ENCODE data around the gene RPTOR. TPM values are rescaled to one million over a fixed set of nuclear protein-coding genes. Genes with fewer than 3 reads are reported as not detected.

Gene RPTOR
- polyA plus RNA-seq, 3 donors from 2014 or later = 1.8 to 10.2 (median 3.8) TPM

GRCh38 chr17:80594431-80595269 is 50.0 kb downstream of the RPTOR start:
- H3K4me1 Mint-ChIP-seq = peaks cover 29 to 52% of the 10 kb centered on the region in 2 donors

GRCh38 chr17:80596760-80597608 is 52.3 kb downstream of the RPTOR start:
- Mint-ChIP-seq H3K36me3 (no peaks in the 10 kb centered on the region), H3K9me3 (no peaks in the 10 kb centered on the region), H3K27ac (peak overlapping the region in 2 of 6 donors; percentile 81 to 83), H3K27me3 (ENCODE audit: low read depth in 3 of 3) (no peaks in the 10 kb centered on the region), H3K4me1 (peaks cover 36 to 53% of the 10 kb centered on the region in 2 donors), H3K4me3 (no peak overlapping the region)
- DNase-seq = no peak

More at GRCh38 chr17:80594431-80595269, 50.0 kb downstream of the RPTOR start:
- no peaks in the 10 kb centered on the region for H3K36me3 Mint-ChIP-seq
- no peak overlapping the region for H3K4me3 Mint-ChIP-seq
- DNase-seq = no peak
- no peaks in the 10 kb centered on the region for H3K27me3 Mint-ChIP-seq (ENCODE audit: low read depth in 3 of 3)
- peak overlapping the region in 2 of 6 donors; percentile 30 to 39 for H3K27ac Mint-ChIP-seq
- no peaks in the 10 kb centered on the region for H3K9me3 Mint-ChIP-seq

GRCh38 chr17:80598813-80599545 is 54.3 kb downstream of the RPTOR start:
- no peak for DNase-seq
- H3K27ac Mint-ChIP-seq = peak overlapping the region in 2 of 6 donors; percentile 34 to 56
- H3K36me3 Mint-ChIP-seq = no peaks in the 10 kb centered on the region
- no peak overlapping the region for H3K4me3 Mint-ChIP-seq
- peaks cover 44 to 66% of the 10 kb centered on the region in 2 donors for H3K4me1 Mint-ChIP-seq
- H3K9me3 Mint-ChIP-seq = no peaks in the 10 kb centered on the region
- no peaks in the 10 kb centered on the region for H3K27me3 Mint-ChIP-seq (ENCODE audit: low read depth in 3 of 3)

- Mint-ChIP-seq H3K27ac (peak overlapping the region in 4 of 6 donors; percentile 39 to 74 (median 51)), H3K9me3 (no peaks in the 10 kb centered on the region), H3K4me3 (peak overlapping the region in 2 of 5 donors; percentile 38 to 48), H3K36me3 (no peaks in the 10 kb centered on the region), H3K27me3 (ENCODE audit: low read depth in 3 of 3) (no peaks in the 10 kb centered on the region), H3K4me1 (peaks cover 43 to 70% of the 10 kb centered on the region in 2 donors)
- DNase-seq = no peak
Observed at GRCh38 chr17:80599546-80600305, 55.1 kb downstream of the RPTOR start.

- Mint-ChIP-seq H3K9me3 (no peaks in the 10 kb centered on the region), H3K27ac (no peak overlapping the region), H3K27me3 (ENCODE audit: low read depth in 3 of 3) (peaks cover 0 to 2% (median 2%) of the 10 kb centered on the region in 3 donors), H3K36me3 (no peaks in the 10 kb centered on the region), H3K4me3 (no peak overlapping the region), H3K4me1 (peaks cover 45 to 72% of the 10 kb centered on the region in 2 donors)
- DNase-seq = no peak
Observed at GRCh38 chr17:80601146-80601545, 56.5 kb downstream of the RPTOR start.

GRCh38 chr17:80603396-80603795 is 58.8 kb downstream of the RPTOR start:
- H3K27ac Mint-ChIP-seq = peak overlapping the region in 2 of 6 donors; percentile 47 to 51
- H3K4me3 Mint-ChIP-seq = peak overlapping the region in 1 of 5 donors; percentile 48
- no peaks in the 10 kb centered on the region for H3K36me3 Mint-ChIP-seq
- H3K4me1 Mint-ChIP-seq = peaks cover 44 to 67% of the 10 kb centered on the region in 2 donors
- peaks cover 0 to 2% (median 2%) of the 10 kb centered on the region in 3 donors for H3K27me3 Mint-ChIP-seq (ENCODE audit: low read depth in 3 of 3)
- DNase-seq = no peak
- H3K9me3 Mint-ChIP-seq = no peaks in the 10 kb centered on the region

- no peaks in the 10 kb centered on the region for H3K36me3 Mint-ChIP-seq
- DNase-seq = no peak
- H3K4me3 Mint-ChIP-seq = no peak overlapping the region
- peaks cover 45 to 67% of the 10 kb centered on the region in 2 donors for H3K4me1 Mint-ChIP-seq
- H3K9me3 Mint-ChIP-seq = no peaks in the 10 kb centered on the region
- peak overlapping the region in 1 of 6 donors; percentile 47 for H3K27ac Mint-ChIP-seq
- peaks cover 0 to 2% (median 2%) of the 10 kb centered on the region in 3 donors for H3K27me3 Mint-ChIP-seq (ENCODE audit: low read depth in 3 of 3)
Observed at GRCh38 chr17:80604009-80604669, 59.5 kb downstream of the RPTOR start.

- peaks cover 0 to 2% (median 2%) of the 10 kb centered on the region in 3 donors for H3K27me3 Mint-ChIP-seq (ENCODE audit: low read depth in 3 of 3)
- peak overlapping the region in 2 of 6 donors; percentile 33 to 51 for H3K27ac Mint-ChIP-seq
- H3K4me3 Mint-ChIP-seq = no peak overlapping the region
- peaks cover 42 to 66% of the 10 kb centered on the region in 2 donors for H3K4me1 Mint-ChIP-seq
- no peaks in the 10 kb centered on the region for H3K9me3 Mint-ChIP-seq
- no peaks in the 10 kb centered on the region for H3K36me3 Mint-ChIP-seq
- DNase-seq = no peak
Observed at GRCh38 chr17:80604670-80605010, 60.0 kb downstream of the RPTOR start.

GRCh38 chr17:80605326-80606066 is 60.9 kb downstream of the RPTOR start:
- Mint-ChIP-seq H3K27me3 (ENCODE audit: low read depth in 3 of 3) (peaks cover 0 to 2% (median 2%) of the 10 kb centered on the region in 3 donors), H3K9me3 (no peaks in the 10 kb centered on the region), H3K36me3 (no peaks in the 10 kb centered on the region), H3K27ac (peak overlapping the region in 2 of 6 donors; percentile 3 to 29), H3K4me1 (peaks cover 40 to 66% of the 10 kb centered on the region in 2 donors), H3K4me3 (no peak overlapping the region)
- no peak for DNase-seq

- Mint-ChIP-seq H3K27ac (no peak overlapping the region), H3K9me3 (no peaks in the 10 kb centered on the region), H3K27me3 (ENCODE audit: low read depth in 3 of 3) (peaks cover 0 to 4% (median 2%) of the 10 kb centered on the region in 3 donors), H3K4me1 (peaks cover 33 to 72% of the 10 kb centered on the region in 2 donors), H3K4me3 (no peak overlapping the region), H3K36me3 (no peaks in the 10 kb centered on the region)
- no peak for DNase-seq
Observed at GRCh38 chr17:80608326-80608725, 63.7 kb downstream of the RPTOR start.

- Mint-ChIP-seq H3K36me3 (no peaks in the 10 kb centered on the region), H3K9me3 (no peaks in the 10 kb centered on the region), H3K27me3 (ENCODE audit: low read depth in 3 of 3) (peaks cover 0 to 4% (median 2%) of the 10 kb centered on the region in 3 donors), H3K4me1 (peaks cover 38 to 69% of the 10 kb centered on the region in 2 donors), H3K4me3 (no peak overlapping the region), H3K27ac (peak overlapping the region in 1 of 6 donors; percentile 14)
- DNase-seq = no peak
Observed at GRCh38 chr17:80609757-80610156, 65.1 kb downstream of the RPTOR start.

GRCh38 chr17:80611816-80612215 is 67.2 kb downstream of the RPTOR start:
- Mint-ChIP-seq H3K9me3 (no peaks in the 10 kb centered on the region), H3K27ac (no peak overlapping the region), H3K27me3 (ENCODE audit: low read depth in 3 of 3) (peaks cover 0 to 4% (median 3%) of the 10 kb centered on the region in 3 donors), H3K36me3 (no peaks in the 10 kb centered on the region), H3K4me3 (no peak overlapping the region), H3K4me1 (peaks cover 28 to 58% of the 10 kb centered on the region in 2 donors)
- no peak for DNase-seq

Measured in immature natural killer cell (primary cell).